GM19438 (cell line): Measurements from ENCODE around the gene CDO1.

Source experiments
- ATAC-seq: cut with Tn5 transposase; IDR thresholded peaks from one replicate; pipeline ENCODE4 v1.9.1; 2021; ENCODE audit warnings: low read depth; ENCODE audit not compliant: unreplicated experiment

CDO1 gene

DNA sequence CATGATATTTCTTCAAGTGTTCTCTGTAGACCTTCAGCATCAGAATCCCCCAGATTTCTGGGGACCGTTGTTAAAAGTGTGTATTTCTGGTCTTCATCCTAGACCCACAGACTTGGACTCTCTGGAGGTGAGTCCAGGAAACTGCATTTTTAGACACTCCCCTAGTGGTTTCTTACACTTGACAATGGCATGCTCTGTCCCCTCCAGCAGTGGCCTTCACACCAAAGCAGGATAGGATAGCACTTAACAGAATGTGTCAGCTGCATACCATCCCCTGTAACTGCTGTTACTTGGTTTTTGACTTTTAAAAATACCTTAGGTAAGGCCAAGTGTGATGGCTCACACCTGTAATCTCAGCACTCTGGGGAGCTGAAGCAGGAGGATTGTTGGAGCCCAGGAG lies 20.8 kb downstream of the CDO1 start:
- ATAC-seq, result no peak

DNA sequence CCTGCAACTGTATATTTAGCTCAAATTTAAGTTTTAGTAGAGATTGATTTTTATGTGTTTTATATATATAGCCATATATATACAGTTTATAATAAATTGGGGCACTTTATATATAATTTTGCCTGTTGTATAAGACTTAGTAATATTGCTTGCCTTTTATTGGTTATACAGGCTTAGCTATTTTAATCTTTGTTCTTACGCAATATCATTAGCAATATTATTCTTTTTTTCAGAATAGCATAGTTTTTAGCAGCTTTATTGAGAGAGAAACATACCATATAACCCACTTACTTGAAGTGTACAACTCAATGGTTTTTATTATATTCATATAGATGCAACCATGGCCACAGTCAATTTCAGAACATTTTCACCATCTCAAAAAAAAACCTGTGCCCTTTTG lies 28.0 kb downstream of the CDO1 start:
- ATAC-seq, result no peak

DNA sequence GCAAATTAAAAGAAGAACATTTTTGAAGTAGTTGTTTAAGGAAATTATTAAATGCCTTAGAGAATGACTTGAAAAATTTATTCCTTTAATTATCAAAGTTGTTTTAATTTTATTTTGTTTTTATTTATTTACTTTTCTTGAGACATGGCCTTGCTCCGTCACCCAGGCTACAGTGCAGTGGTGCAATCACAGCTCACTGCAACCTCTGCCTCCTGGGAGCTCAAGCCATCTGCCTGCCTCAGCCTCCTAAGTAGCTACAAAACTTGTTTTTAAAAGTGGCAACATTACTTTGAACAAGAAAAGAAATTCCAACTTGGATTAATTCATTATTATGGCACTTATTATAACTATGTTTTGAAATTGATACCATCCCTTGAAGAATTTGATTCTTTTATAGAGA lies 29.0 kb downstream of the CDO1 start:
- ATAC-seq, result no peak

DNA sequence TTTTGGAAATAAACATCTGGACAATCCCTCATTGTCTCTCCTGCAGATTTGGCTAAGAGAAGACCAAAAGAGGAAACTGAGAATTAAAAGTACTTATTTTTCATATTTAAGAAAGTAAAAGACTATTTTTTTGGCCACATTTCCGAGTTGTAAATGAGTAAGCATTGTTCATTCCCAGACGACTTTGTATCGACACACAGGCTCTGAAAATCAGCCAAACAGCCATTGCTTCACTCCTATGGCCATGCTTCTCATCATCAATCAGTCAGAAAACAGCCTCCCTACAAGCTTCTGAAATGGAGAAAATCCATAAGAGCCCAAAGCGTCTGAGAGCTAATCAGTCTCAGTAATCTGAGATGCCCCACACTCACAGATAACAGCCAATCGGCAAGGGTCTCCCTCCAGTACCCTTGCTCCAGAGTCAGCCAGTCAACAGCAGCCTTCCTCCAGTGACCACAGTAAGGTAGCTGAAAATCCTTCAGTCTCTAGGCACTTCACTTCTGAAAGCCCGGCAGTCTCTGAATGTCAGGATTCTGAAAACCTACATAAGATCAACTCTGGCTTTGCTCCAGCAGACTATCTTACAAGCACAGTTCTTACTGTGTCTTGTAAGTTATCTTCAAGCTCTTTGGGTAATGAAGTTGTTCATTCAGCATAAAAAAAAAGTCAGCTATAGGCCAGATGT lies 30.9 kb downstream of the CDO1 start:
- ATAC-seq, result no peak

DNA sequence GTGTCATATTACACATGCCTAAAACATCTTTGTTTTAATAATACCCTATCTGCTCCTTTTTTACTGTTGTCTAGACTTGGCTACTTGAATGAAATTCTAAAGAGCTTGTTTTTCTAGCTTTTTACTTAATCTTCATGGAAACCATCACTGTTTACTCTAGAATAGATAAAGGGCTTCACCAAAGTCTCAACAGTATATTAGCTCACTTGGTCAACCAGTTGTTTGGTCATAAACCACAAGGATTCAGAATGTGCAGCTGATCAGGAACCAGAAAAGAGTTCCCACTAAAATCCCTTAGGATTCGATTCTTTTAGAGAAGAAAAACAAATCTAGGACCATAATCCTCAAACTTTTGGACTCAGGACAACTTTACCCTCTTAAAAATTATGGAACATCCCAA lies 38.0 kb downstream of the CDO1 start:
- ATAC-seq, result no peak

DNA sequence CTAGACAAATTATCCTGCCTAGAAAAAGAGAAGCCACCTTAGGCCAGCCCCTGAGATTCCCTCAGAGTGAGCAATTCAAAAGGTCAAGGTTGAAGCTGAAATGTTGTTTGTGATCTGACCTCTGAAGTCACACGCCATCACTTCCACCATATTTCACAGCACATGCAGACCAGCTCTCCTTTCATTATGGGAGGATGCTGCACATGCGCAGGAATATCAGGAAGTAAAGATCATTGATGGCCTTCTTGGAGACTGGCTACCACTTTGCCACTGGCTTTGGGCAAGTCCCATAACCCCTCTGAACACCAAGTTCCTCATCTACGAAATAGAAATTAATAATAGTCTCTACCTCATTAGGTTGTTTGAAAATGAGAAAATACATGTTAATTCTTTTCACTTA lies 39.5 kb downstream of the CDO1 start:
- ATAC-seq, result no peak

DNA sequence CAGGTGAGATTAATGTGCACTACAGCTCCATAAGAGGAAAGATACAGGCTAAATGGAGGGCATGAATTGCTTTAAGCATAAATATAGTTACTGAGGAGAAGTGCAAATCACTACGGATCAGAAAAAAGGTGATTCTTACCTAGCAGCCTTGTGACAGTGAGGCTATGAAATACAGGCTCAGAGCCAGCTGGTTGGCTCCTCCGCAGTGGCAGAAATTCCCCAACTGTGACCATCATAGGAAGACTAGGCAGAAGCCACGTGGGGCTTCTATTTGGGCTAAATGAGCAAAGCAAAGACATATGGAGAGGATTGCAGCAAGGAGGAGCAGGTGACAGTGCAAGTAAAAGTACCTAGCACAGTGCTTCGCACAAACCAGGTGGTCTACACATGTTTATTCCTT lies 40.5 kb downstream of the CDO1 start:
- ATAC-seq, result no peak

DNA sequence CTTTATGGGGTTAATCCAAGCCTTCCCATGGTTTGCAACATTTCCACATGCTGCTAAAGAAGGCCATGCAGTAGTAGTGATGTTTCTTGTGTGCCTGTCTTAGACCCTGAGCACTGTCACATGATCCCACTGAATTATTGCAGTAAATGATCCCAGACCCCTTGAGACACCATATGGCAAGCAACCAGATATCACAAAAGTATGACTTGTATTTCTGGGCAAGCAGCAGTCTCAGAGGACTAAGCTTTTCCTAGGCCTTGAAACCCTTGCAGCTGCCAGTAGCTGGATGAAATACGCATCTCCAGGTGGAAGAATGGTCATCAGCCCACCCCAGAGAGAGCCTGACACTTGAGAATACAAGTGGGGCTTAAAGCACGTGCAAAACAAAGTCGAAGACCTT lies 41.8 kb downstream of the CDO1 start:
- ATAC-seq, result no peak

DNA sequence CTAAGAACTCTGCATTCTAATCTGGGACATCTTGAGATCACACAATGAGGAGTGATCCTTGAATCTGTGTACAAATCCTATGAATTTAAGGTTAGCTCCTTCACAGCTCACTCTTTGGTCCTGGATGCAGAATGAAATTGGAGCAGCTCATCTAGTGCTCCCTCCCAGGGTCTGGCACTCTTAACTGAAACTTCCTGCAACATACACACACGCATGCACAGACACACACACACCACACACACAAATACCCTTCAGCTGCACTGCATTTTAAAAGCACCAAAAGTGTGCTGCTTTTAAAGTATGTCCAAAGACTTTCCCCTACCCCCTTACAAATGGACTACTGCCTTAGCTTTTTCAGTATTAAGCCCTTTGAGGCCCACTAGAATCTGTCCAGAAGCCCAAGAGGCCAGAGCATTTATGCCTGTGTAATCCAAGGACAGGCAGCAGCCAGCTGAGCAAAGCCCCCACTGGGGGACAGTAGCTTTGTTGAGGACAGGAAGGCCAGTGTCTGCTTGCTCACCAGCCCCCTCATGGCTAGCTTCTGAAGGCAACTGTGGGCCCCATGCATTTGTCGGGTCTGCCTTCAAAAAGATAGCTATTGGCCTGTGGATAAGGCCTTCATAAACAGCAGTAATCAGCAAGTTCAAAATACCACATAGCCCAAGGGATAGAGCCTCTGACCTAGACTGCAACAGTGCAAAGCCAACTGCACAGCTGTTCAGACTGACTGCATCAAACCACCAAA lies 43.6 kb downstream of the CDO1 start:
- ATAC-seq, result no peak

DNA sequence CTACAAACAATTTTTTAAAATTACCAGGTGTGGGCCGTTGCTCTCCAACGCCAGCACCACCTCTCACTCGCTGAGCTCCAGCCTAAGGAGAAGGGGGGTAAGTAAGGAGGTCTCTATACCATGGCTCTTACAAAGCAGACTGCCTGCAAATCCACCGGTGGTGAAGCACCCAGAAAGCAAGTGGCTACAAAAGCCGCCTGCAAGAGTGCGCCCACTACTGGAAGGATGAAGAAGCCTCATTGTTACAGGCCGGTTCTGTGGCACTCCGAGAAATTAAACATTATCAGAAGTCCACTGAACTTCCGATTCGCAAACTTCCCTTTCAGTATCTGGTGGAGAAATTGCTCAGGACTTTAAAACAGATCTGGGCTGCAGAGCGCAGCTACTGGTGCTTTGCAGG lies 46.0 kb downstream of the CDO1 start:
- no peak for ATAC-seq

DNA sequence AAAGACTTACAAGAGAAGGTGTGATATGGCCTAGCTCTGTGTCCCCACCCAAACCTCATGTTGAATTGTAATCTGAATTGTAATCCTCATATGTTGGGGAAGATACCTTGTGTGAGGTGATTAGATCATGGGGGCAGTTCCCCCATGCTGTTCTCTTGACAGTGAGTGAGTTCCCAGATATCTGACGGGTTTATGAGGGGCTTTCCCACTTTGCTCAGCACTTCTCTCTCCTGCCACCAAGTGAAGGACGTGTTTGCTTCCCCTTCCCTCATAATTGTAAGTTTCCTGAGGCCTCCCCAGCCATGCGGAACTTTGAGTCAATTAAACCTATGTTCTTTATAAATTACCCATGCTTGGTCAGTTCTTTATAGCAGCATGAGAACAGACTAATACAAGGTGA lies 49.0 kb downstream of the CDO1 start:
- no peak for ATAC-seq

DNA sequence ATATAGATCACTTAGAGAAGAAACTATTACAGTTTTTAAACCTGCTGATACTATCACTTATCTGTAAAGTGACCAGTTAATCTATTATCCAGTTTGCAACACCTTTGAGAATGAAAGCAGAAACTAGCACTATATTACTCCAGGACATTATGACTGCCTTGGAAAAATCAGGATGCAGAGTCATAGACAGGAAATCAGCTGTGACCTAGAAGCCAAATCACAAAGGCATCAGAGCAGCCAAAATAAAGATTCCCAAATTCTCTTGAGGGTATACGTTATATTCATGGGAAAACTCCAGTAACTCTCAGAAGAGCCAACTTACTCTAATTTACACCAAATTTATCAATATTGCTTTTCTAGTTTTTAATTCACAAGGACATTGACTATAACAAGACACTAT lies 49.9 kb downstream of the CDO1 start:
- ATAC-seq, result no peak

DNA sequence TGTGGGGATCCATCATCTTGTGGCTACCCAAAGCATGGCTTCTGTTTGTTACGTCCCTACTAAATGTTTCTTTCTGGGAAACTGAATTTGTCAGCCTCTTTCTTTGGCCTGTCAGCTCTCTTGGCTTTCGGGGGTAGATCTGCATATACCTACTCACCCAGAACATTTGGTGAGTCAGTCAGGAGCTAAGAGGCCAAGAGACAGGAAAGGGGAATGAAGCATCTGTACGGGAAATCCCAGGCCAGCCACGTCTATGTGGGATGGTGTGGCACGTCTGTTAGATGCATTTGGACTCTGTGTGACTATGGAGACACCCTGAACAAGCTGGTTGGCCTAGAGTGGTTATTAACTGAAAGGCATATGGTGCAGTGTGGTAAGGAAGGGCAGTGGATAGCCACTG lies 58.1 kb downstream of the CDO1 start:
- no peak for ATAC-seq

DNA sequence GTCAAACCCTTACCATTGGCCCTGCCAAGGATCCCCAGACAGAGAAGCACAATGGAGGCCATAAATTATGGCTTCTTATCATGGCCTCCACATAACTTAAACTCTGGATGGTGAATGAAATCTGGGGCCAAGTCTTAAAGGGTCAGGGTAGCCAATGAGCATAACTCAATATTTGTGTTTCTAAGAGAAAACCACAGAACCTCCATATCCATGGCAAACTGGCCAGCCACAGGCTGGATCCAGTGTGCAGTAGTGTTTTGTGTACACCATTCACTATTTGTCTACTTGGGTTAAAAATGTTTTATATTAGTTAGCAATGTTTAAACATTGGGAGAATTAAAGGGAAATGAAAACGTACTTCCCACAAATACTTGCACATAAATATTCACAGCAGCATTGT lies 60.8 kb downstream of the CDO1 start:
- ATAC-seq, result no peak
